Natural killer cell (primary cell): Measurements from ENCODE around the gene ZFYVE21. TPM values are rescaled to one million over a fixed set of nuclear protein-coding genes. Genes with fewer than 3 reads are reported as not detected.

ENCODE experiments used
- ATAC-seq, 3 donors: fragments of 150-1000 bp in 2 of 3; fragments of 200-7000 bp in 1 of 3; cut with Tn5 transposase; 1 replicate in 1 of 3; 2 replicates in 2 of 3; pipeline ENCODE4 v1.10.0; 2021; ENCODE audit warnings: mild to moderate bottlenecking in 2 of 3, moderate library complexity in 2 of 3
- DNase-seq, 2 donors: peaks; one replicate each; pipeline versions ENCODE4 v3.0.0 to v3.0.0-alpha.2; 2013 to 2021; ENCODE audit warnings: mixed read lengths in 1 of 2
- H3K27ac ChIP-seq: one replicate; pipeline ENCODE4 v1.5.1; 2013; ENCODE audit warnings: mild to moderate bottlenecking, low read length
- H3K27me3 ChIP-seq: one replicate; pipeline ENCODE4 v1.6.1; 2013; ENCODE audit warnings: low read length; ENCODE audit not compliant: control insufficient read depth, insufficient read depth
- H3K36me3 ChIP-seq: one replicate; pipeline ENCODE4 v1.6.1; 2013; ENCODE audit warnings: low read length; ENCODE audit not compliant: control insufficient read depth, insufficient read depth
- H3K4me1 ChIP-seq: one replicate; pipeline ENCODE4 v1.6.1; 2013; ENCODE audit warnings: low read length; ENCODE audit not compliant: control insufficient read depth, insufficient read depth
- H3K4me3 ChIP-seq: one replicate; pipeline ENCODE4 v1.5.1; 2013; ENCODE audit warnings: low read length
- H3K9me3 ChIP-seq: one replicate; pipeline ENCODE4 v1.6.1; 2013; ENCODE audit warnings: low read length; ENCODE audit not compliant: control insufficient read depth, insufficient read depth
- H3K27ac Mint-ChIP-seq, 2 donors: one replicate each; pipeline ENCODE4 v1.8.0; 2022; ENCODE audit warnings: mild to moderate bottlenecking in 2 of 2, mixed read lengths in 2 of 2, moderate library complexity in 1 of 2
- H3K27me3 Mint-ChIP-seq, 2 donors: one replicate each; pipeline ENCODE4 v1.8.0; 2022; ENCODE audit warnings: low read depth in 2 of 2, mixed read lengths in 2 of 2
- H3K36me3 Mint-ChIP-seq: one replicate; pipeline ENCODE4 v1.8.0; 2022; ENCODE audit warnings: mixed read lengths
- H3K4me1 Mint-ChIP-seq, 2 donors: one replicate each; pipeline ENCODE4 v1.8.0; 2022; ENCODE audit warnings: mixed read lengths in 2 of 2
- H3K4me3 Mint-ChIP-seq: one replicate; pipeline ENCODE4 v1.8.0; 2022; ENCODE audit warnings: mild to moderate bottlenecking, moderate library complexity, mixed read lengths
- H3K9me3 Mint-ChIP-seq, 2 donors: one replicate each; pipeline ENCODE4 v1.8.0; 2022; ENCODE audit warnings: mixed read lengths in 2 of 2
- CTCF ChIP-seq: fragments of 200-600 bp; IDR thresholded peaks from one replicate; pipeline ENCODE4 v1.8.0; 2022; ENCODE audit warnings: antibody characterized with exemption
- WGBS: methylation state at CpG from one replicate; pipeline ENCODE4 v1.1.7; 2013; ENCODE audit warnings: missing lambda C conversion rate; ENCODE audit not compliant: insufficient coverage; 5-methylcytosine and 5-hydroxymethylcytosine counted together
- intact Hi-C: fragments of 100-400 bp; cut with micrococcal nuclease; formaldehyde crosslinking; loops from one replicate; pipeline ENCODE4 v1.14.2; 2022
- total RNA-seq, 4 donors: library from RNA; stranded (reverse); fragments of 120-200 nt in 1 of 4; gene quantifications; one replicate each; pipeline versions ENCODE4 v1.2.3 to v1.2.4, GENCODE V29; 2013 to 2022

Gene ZFYVE21
- total RNA-seq, 3 donors from 2014 or later (not counting 1 experiment from before 2014, with no cell fraction given) = 5.9 to 10.7 (median 8.5) TPM

- peaks cover 24% of the 10 kb centered on the region for H3K36me3 ChIP-seq
- ATAC-seq (no peak), DNase-seq (no peak)
- Mint-ChIP-seq H3K27ac (no peak overlapping the region), H3K27me3 (no peaks in the 10 kb centered on the region), H3K4me1 (no peaks in the 10 kb centered on the region), H3K9me3 (no peaks in the 10 kb centered on the region), H3K4me3 (no peak overlapping the region), H3K36me3 (no peaks in the 10 kb centered on the region)
- intact Hi-C loops = no loop called here
- H3K9me3 ChIP-seq = no peaks in the 10 kb centered on the region
- WGBS = 95% methylated on average over 9 of the region's 10 CpGs
- no peak overlapping the region for H3K4me3 ChIP-seq
- no peak for TF ChIP-seq CTCF
- no peaks in the 10 kb centered on the region for H3K4me1 ChIP-seq
- H3K27ac ChIP-seq = no peak overlapping the region
- H3K27me3 ChIP-seq = no peaks in the 10 kb centered on the region
These were observed 22.6 kb downstream of the ZFYVE21 start for GRCh38 chr14:103738166-103738565.

GRCh38 chr14:103738701-103739451 lies 23.3 kb downstream of the ZFYVE21 start:
- H3K27me3 ChIP-seq = no peaks in the 10 kb centered on the region
- no peaks in the 10 kb centered on the region for H3K4me1 Mint-ChIP-seq
- no peak overlapping the region for H3K27ac ChIP-seq
- WGBS = 93% methylated on average over 34 of the region's 34 CpGs
- no peak overlapping the region for H3K4me3 Mint-ChIP-seq
- H3K9me3 Mint-ChIP-seq = no peaks in the 10 kb centered on the region
- no peak overlapping the region for H3K4me3 ChIP-seq
- no peak for DNase-seq
- no peaks in the 10 kb centered on the region for H3K4me1 ChIP-seq
- peaks cover 22% of the 10 kb centered on the region for H3K36me3 ChIP-seq
- intact Hi-C loops = no loop called here
- no peak overlapping the region for H3K27ac Mint-ChIP-seq
- ATAC-seq = no peak
- H3K9me3 ChIP-seq = no peaks in the 10 kb centered on the region
- TF ChIP-seq CTCF = no peak
- no peaks in the 10 kb centered on the region for H3K27me3 Mint-ChIP-seq
- no peaks in the 10 kb centered on the region for H3K36me3 Mint-ChIP-seq

- no peak for TF ChIP-seq CTCF
- DNase-seq (no peak), ATAC-seq (no peak)
- H3K27me3 Mint-ChIP-seq = no peaks in the 10 kb centered on the region
- Histone ChIP-seq H3K36me3 (peaks cover 22% of the 10 kb centered on the region), H3K4me3 (no peak overlapping the region), H3K27ac (no peak overlapping the region), H3K27me3 (no peaks in the 10 kb centered on the region), H3K9me3 (no peaks in the 10 kb centered on the region), H3K4me1 (no peaks in the 10 kb centered on the region)
- no peaks in the 10 kb centered on the region for H3K4me1 Mint-ChIP-seq
- H3K4me3 Mint-ChIP-seq = no peak overlapping the region
- H3K27ac Mint-ChIP-seq = no peak overlapping the region
- 95% methylated on average over 6 of the region's 6 CpGs for WGBS
- H3K36me3 Mint-ChIP-seq = no peaks in the 10 kb centered on the region
- intact Hi-C loops = no loop called here
- no peaks in the 10 kb centered on the region for H3K9me3 Mint-ChIP-seq
These were observed 23.8 kb downstream of the ZFYVE21 start for GRCh38 chr14:103739466-103739792.
